K562 (cell line): ENCODE results near the gene GUCY2C. TPM values are rescaled to one million over a fixed set of nuclear protein-coding genes. Genes with fewer than 3 reads are reported as not detected.

Experiments
- RAD51 ChIP-seq: fragments of 450-650 bp; IDR thresholded peaks from 2 replicates; pipeline ENCODE4 v1.7.1; 2016; ENCODE audit warnings: low read depth, mild to moderate bottlenecking, borderline replicate concordance
- RREB1 ChIP-seq: fragments of 250-450 bp; sonication (Bioruptor Pico); IDR thresholded peaks from 2 replicates; pipeline ENCODE4 v1.4.0; 2020
- ZHX1 ChIP-seq: fragments of 150-350 bp; conservative IDR thresholded peaks from 2 replicates; pipeline ENCODE4 v1.6.1; 2014; ENCODE audit warnings: low read length
- polyA plus RNA-seq, 8 experiments: library from polyadenylated mRNA; depleted of rRNA in 4 of 8; stranded (reverse) in 5 of 8; unstranded in 3 of 8; fragments of >200 nt; fragmentation: Nextera tagmentation in 2 of 8; fragmentation: Illumina TruSeq in 1 of 8; extraction: Ambion mirVana in 2 of 8; extraction: Trizol in 1 of 8; gene quantifications; 2 replicates each; pipeline versions ENCODE4 v1.2.1 to v1.2.3, GENCODE V29; 2011 to 2014; ENCODE audit warnings: inconsistent platforms in 1 of 8, missing spikeins in 1 of 8
- total RNA-seq, 7 experiments: library from RNA; depleted of rRNA in 6 of 7; stranded (reverse); fragments of >200 nt in 6 of 7; fragmentation: Illumina TruSeq in 2 of 7; extraction: Trizol in 2 of 7; gene quantifications; 2 replicates each; pipeline versions ENCODE4 v1.2.1 to v1.2.3, GENCODE V29; 2011 to 2021; ENCODE audit warnings: low replicate concordance in 1 of 7

Gene GUCY2C
- total and polyA plus RNA-seq, 9 of the 15 experiments (the other 6 are each of a cell fraction or from before 2014, with no cell fraction given), result 0.01 to 0.05 (median 0.04) TPM; not detected in 6

GRCh38 chr12:14678547-14679150, 17.8 kb downstream of the GUCY2C start (continued):
- no peak for TF ChIP-seq RREB1 (CRISPR knock-in tag)
- TF ChIP-seq ZHX1, result no peak
- peak; percentile 56 for TF ChIP-seq RAD51
